UCSD-AML1 (cell line): ENCODE results near the gene MAFF.

ENCODE experiments used
- DNase-seq: peaks from one replicate; lab custom pipeline; 2025; ENCODE audit not compliant: unreplicated experiment; lab: John Stamatoyannopoulos, UW

Gene MAFF

GRCh38 chr22:38203855-38204514, 2.2 kb downstream of the MAFF start:
- peak; percentile 27 for DNase-seq

DNA sequence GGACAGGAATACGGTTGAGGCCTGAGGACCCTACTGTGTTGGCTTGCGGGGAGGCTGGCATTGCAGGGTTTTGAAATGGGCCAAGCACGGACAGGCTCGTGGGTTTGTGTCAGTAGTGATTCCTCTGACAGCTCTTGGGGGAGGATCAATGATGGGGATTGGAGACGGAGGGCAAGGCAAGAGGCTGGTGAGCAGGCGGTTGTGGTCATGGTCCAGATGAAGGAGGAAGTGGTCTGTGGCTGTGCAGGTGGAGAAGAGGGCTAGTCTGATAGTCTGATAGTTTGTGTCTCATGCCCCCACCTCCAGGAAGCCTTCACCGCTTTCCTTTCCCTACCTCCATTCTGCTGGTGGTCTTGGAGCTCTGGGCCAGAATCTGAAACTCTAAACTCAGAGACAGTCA, 3.0 kb downstream of the MAFF start:
- peak; percentile 37 for DNase-seq

DNA sequence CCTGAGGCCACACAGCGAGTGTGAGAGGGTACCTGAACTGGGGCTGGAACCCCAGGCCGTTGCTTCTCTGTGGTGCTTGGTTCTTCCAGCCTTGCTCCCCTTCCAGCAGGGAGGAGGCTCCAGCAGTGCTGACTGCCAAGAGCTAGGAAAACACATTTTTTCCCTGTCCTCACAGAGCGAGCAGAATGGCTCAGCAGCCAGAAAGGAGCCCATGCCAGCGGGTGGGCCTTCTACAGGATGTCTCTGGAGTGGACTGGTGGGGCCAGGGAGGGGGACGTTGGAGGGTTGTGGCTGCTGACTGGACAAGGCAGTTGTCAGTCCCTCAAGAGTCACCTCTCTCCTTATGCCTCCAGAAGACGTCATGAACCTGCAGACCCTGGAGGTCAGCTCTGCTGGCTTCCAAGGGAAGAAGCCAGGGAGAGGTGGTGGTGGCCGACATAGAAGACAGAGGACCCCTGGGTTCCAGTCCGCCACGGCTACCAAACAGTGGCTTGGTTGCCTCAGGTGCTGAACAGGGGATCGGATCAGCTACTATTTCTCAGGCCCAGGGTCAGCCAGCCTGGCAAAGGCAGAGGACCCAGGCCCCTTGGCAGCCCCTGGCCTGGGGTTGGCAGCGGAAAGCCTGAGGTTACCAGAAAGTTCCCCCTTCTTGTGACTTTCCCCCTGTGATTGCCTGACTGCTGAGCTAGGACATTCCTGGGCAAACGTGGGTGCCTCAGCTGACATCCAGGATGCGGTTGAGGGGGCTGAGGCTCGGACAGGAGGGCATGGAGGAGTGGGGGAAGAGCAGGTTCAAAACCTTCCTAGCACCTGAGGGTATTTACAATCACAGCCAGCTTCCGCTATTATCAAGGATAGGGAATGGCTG, 3.7 kb downstream of the MAFF start:
- DNase-seq, result no peak

GRCh38 chr22:38207898-38208432, 6.2 kb downstream of the MAFF start:
- DNase-seq, result no peak

DNA sequence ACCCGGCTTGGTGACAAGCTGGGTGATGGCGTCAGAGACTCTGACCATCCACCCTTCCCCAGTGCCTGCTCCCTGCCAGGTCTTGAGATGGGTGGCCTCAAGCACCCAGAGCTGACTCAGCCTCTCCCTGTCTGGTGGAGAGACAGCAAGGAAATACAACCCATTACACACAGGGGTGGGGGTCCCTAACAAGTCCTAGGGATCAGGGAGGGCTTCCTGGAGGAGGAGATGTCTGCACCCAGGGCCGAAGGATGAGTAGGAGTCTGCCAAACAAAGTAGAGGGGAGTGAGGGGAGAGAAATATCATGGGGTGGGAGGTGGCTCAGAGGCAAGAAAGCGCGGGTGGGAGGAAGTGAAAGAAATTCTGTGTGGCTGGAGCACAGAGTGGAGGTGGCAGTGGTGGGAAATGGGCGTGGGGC, 6.8 kb downstream of the MAFF start:
- DNase-seq, result no peak

DNA sequence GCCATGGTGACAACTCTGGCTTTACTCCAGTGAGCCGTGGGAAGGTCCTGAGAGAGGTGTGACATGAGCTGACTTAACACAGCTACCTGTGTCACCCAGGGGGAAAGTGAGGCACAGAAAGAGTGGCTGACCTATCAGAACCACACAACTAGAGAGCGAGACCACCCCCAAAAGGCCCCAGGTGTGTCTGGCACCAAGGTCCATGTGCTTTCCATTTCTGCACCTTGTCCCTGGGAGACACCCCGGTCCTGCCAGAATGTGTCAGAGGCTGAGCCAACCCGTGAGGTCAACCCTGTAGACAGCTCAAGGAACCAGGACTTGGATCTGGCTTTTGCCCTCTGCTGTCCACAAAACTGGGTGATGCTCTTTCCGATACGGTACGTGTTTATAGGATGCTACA, 9.8 kb downstream of the MAFF start:
- DNase-seq, result no peak

DNA sequence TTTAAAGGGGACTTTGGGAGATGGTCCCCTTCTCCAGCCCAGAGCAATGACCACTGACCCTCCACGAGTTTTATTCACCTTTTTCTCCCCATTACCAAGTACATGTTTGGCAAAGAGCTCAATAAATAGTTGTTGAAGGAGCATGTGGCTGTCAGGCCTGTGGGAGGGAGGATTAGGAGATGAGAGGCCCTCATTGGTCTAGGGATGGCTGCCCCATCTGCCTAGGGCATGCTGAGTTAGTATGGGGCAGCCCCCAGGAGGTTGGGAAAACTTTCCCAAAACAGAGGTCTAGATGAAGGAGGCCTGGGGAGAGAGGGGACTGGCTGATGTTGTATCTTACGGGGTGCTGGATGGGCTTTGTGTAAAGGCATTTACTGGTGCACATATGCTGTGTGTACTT, 10.6 kb downstream of the MAFF start:
- no peak for DNase-seq

DNA sequence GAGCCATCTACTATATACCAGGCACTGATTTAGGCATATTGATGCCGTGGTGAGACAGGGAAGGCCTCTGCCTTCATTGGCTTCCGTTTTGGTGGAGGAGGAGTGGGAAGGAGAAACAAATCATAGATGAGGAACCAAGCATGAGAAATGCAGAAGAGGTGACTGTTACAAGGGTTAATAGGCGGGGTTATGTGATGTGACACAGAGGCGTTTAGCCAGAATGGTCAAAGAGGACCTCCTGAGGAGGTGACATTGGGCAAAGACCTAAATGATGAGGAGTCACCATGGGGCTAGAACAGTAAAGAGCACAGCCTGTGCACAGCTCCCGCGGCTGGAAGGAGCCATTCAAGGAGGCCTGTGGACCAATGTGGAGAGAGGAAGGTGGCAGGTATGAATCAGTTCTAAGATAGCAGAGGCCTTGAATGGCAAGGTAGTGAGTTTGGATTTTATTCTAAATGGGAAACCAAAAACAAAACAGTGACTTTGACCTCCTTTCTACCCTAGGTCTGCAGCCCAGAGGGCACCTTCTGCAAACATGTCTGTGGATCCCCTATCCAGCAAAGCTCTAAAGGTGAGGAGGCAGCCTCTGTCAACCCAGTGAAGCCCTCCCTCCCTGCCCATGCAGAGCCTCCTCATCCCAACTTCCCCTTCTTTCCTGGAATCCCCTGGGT, 11.7 kb downstream of the MAFF start:
- DNase-seq, result no peak

DNA sequence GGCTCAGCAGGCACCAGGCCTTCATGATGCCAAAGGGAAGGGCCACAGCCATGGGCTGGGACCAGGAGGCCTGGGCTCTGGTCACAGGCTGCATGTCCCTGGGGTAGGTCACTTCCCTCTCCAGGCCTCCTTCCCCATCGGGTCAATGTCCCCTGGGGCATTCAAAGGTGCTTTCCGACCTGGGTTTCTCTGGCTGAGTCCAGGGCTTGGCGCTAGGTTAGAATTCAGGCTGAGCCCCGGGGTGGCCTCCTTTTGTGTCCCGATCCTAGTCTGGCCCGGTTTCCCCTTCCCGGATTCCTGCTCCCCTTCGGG, 12.2 kb downstream of the MAFF start:
- no peak for DNase-seq

GRCh38 chr22:38214302-38215056, 12.7 kb downstream of the MAFF start:
- DNase-seq, result no peak

DNA sequence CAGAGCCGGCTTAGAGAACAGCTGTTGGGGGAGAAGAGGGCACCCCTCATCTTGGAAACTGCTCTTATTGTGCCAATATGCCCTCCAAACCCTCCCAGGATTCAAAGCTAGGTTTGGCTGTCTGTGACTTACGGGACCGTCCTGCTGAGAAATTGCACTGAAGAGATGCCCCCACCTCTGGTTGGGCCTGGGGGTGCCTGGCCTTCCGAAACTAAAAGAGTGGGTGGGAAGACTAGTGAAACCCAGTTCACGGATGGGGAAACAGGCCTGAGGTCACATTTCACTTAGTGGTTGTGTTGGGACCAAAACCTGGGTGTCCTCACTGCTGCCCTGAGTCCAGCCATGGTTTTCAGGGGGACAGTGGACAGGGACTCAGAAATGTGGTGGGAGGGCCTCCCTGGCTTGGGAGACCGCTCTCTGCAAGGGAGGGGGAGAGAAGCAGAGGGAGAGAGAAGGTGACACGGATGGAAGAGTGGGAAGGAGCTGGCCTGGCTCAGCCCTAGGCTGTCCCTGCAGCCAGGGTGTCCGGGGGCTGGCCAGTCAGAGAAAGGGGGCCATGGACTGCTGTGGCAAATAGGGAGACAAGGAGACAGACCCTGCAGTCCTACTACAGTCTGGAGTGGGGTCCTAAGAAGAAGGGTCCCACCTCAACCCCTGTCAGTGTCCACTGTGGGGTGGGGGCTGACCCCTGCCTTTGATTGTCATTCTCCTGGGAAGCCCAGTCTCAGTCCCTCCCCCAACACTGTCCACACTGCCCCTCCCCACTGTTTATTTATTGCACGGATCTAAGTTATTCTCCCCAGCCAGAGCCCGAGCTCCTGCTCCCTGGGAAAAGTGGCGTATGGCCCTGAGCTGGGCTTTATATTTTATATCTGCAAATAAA, 13.6 kb downstream of the MAFF start:
- no peak for DNase-seq

DNA sequence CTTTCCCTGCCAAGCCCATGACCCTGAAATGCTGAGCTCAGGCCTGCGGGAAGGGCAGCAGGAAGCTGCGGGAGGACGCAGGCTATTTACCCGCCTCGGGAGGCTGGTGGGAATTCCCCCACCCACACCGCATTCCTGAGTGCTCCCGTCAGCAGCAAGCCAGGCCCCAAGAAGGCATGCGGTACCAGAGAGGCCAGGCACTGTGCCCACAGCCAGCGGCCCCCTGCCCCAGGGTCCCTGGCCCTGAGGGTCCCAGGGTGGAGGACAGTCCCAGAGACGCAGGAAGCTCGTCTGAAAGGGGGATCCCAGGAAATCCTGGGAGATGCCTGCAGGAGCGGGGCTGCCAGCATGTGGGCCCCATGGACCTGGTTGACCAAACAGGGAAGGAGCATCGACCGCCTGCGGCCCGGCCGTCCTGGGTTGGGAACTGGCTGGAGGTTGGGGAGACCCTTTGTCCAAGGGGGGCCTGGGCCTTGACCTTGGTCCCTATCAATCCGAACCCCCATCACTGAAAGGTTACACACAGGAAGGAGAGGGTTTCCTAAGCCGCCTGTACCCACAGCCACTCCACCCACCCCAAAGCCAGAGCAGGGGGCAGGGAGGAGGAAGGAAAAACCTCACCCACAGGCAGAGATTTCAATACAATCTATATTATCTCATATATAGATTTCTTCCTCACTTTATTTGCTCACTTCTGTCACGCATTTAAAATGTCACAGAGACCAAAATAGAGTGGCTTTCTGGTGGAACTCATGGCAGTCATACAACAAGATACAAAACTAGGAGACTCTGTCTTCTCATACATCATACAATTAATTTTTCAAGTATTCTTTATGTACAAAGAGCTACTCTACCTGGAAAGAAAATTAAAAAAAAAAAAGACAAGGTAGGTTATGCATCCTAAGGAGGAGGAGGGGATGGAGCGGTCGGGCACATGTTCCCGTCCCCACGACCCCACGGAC, 17.1 kb downstream of the MAFF start:
- DNase-seq, result peak; percentile 44

GRCh38 chr22:38219632-38220031, 17.8 kb downstream of the MAFF start:
- DNase-seq, result no peak

DNA sequence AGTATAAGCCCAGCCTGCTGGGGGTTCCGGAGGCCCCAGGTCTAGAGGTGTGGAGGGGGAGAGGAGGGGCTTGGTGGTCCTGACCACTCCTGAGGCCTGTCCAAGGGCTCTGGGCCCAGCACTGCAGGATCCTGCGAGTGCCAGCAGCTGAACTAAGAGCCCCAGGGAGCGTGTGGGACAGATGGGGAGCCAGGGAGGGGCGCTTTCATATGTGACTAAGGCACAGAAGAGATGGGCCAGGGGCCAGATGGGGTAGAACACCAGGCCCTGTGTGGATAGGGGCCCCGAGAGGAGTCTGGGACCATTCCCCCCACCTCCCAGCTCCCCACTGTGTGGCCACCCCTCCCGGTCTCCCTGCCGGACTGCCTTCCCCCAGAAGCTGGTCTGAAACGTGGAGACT, 18.4 kb downstream of the MAFF start:
- DNase-seq, result no peak

DNA sequence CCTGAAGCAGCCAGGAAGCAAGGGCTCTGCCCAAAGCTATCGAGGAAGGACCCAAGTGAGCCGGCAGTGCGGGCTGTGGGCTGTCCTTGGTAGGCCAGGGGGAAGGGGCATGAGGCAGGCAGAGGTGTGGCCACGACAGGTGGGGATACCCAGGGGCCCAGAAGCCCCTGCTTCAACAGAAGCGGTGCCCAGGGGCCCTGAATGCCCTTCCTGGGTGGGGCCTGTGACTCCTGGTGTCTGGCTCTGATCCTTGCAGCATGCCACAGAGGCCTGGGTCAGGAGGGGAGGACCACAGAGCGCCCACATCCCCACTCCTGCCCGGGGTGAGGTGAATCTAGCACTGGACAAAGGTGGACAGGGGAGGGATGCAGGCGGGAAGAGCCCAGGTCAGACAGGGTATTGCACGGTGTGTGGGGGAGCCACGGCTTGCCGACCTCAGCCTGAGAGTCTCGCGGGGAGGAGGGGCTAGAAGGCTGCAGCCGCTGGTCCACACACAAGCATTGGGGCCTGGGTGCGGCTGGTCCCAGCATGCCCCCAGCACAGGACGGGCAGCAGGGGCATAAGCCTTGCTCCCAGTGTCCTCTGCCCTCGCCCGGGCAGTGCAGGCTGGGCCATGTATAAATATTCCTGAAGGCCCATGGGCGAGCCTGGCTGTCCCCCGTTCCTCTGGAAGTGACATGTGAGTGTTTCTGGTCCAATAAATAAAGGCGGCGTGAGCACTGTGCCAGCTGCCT, 19.0 kb downstream of the MAFF start:
- DNase-seq, result no peak

GRCh38 chr22:38221407-38221806, 19.6 kb downstream of the MAFF start:
- no peak for DNase-seq

DNA sequence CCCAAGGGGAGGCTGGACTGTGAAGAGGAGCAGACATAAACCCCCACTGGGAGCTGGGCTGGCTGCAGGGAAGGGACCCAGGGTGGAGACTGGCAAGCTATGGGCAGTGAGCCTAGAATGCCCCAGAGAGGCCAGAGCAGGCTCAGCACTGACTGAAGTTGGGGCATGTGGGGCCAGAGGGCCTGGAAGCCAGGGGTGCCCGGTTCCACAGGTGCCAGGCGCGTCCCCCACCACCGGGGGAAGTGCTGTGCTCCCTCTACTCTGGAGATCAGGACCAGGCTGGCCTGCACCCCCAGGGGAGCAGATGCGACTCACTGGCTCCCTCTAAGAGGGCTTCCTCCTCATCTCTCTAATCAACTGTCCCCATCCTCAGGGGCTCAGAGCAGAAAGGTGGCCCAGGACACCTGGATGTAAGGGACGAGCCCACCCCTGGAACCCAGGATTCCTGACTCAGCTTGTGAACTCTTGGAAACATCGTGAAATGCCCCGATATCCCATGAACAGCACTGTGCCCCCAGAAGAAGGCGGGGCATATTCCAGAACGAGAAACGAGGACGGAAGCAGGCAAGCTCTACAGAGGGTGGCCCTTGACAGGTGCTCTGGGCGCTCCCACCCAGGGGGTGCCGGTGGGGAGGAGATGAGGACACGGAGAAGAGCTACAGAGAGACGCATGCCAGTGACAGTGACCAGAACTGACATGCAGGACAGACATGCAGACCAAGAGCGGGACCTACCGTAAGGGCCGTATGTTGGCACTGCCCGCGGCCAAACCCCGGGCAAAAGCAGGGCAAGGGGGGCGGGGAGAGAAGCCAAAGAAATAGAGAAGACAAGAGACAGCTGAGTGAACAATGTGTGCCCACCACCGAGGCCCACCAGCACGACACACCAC, 20.4 kb downstream of the MAFF start:
- no peak for DNase-seq

- DNase-seq, result no peak
Observed at GRCh38 chr22:38222797-38223119, 21.0 kb downstream of the MAFF start.
